ENCODE data around the gene TTC29. TPM values are rescaled to one million over a fixed set of nuclear protein-coding genes. Genes with fewer than 3 reads are reported as not detected.

TTC29 gene
- polyA plus RNA-seq, 2 donors = not detected

DNA sequence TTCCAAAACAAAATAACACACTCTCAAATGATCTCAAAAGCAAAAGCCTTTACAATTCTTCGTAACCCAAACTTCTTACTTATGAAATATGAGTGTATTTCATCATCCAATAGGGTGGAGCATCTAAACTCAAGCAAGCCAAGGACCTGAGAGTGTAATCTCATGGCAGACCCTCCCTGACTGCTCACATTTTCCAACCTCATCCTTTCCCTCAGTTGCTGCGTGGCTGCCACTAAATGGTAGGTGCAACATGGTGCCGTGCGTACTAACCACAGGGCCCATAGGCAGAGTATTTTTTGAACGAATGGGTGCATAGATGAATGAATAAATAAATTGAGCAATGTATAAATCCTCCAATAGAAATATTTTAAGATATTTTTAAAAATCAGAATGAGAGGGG is 45.4 kb downstream of the TTC29 start:
- no peaks in the 10 kb centered on the region for H3K36me3 ChIP-seq (ENCODE audit: control insufficient read depth in 2 of 2, insufficient read depth in 2 of 2, low read length in 1 of 2)
- H3K4me1 ChIP-seq (ENCODE audit: control insufficient read depth in 2 of 2, insufficient read depth in 2 of 2, low read length in 1 of 2) = no peaks in the 10 kb centered on the region
- H3K4me3 ChIP-seq (ENCODE audit: low read depth in 1 of 2, low read length in 2 of 2) = no peak overlapping the region
- H3K27me3 ChIP-seq (ENCODE audit: control insufficient read depth in 1 of 2, insufficient read depth in 2 of 2, low read length in 2 of 2) = no peaks in the 10 kb centered on the region
- H3K9me3 ChIP-seq (ENCODE audit: control insufficient read depth in 2 of 2, insufficient read depth in 1 of 2, low read depth in 1 of 2, low read length in 1 of 2) = no peaks in the 10 kb centered on the region
- 90 to 94% methylated on average over 5 of the region's 5 CpGs for WGBS, 2 donors
- H3K27ac ChIP-seq (ENCODE audit: low read depth in 2 of 2, low read length in 1 of 2) = no peak overlapping the region

DNA sequence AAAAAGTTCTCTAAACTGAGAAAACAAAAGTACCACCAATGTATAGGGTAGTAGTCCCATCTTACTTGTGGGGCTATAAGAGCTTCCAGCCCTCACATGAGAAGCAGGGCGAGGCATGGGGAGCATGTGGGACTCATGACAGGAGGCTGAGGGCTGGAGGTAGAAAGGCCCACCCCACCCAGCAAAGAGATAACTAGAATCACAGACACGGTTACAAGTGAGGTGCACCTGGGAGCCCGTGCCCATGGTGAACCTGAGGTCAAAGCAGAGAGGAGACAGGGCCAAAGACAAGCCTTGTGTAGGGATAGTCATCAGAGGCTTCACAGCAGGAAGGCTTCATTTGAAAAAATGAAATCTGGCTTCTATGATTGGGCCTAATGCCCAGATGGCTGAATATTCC is 55.4 kb downstream of the TTC29 start:
- Histone ChIP-seq H3K4me1 (ENCODE audit: control insufficient read depth in 2 of 2, insufficient read depth in 2 of 2, low read length in 1 of 2) (peaks cover 0 to 2% of the 10 kb centered on the region in 2 donors), H3K4me3 (ENCODE audit: low read depth in 1 of 2, low read length in 2 of 2) (no peak overlapping the region), H3K27ac (ENCODE audit: low read depth in 2 of 2, low read length in 1 of 2) (no peak overlapping the region), H3K9me3 (ENCODE audit: control insufficient read depth in 2 of 2, insufficient read depth in 1 of 2, low read depth in 1 of 2, low read length in 1 of 2) (no peaks in the 10 kb centered on the region), H3K27me3 (ENCODE audit: control insufficient read depth in 1 of 2, insufficient read depth in 2 of 2, low read length in 2 of 2) (no peaks in the 10 kb centered on the region), H3K36me3 (ENCODE audit: control insufficient read depth in 2 of 2, insufficient read depth in 2 of 2, low read length in 1 of 2) (peaks cover 0 to 2% of the 10 kb centered on the region in 2 donors)
- 43 to 84% methylated on average over 3 of the region's 3 CpGs for WGBS, 2 donors

DNA sequence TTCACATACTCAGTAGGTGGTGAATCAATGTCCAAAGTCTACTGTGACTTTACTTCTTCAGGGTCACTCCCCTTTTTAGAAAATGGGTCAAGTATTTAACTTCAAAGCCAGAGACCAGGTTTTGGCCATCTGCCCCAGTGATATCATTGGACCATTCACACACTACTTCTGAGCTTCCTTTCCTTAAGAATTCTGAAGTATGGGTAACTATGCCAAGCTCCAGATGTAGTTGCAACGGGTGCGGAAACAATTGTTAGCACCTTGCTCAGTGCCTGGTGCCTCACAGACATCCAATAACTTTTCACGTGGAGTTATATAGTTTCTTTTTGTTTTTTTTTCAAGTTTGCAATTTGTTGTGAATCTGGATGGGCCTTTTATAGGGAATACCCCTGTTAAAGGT is 62.6 kb downstream of the TTC29 start:
- 79 to 82% methylated on average over 3 of the region's 3 CpGs for WGBS, 2 donors
- H3K4me3 ChIP-seq (ENCODE audit: low read depth in 1 of 2, low read length in 2 of 2) = no peak overlapping the region
- no peaks in the 10 kb centered on the region for H3K36me3 ChIP-seq (ENCODE audit: control insufficient read depth in 2 of 2, insufficient read depth in 2 of 2, low read length in 1 of 2)
- no peaks in the 10 kb centered on the region for H3K9me3 ChIP-seq (ENCODE audit: control insufficient read depth in 2 of 2, insufficient read depth in 1 of 2, low read depth in 1 of 2, low read length in 1 of 2)
- H3K4me1 ChIP-seq (ENCODE audit: control insufficient read depth in 2 of 2, insufficient read depth in 2 of 2, low read length in 1 of 2) = no peaks in the 10 kb centered on the region
- H3K27ac ChIP-seq (ENCODE audit: low read depth in 2 of 2, low read length in 1 of 2) = no peak overlapping the region
- H3K27me3 ChIP-seq (ENCODE audit: control insufficient read depth in 1 of 2, insufficient read depth in 2 of 2, low read length in 2 of 2) = no peaks in the 10 kb centered on the region

DNA sequence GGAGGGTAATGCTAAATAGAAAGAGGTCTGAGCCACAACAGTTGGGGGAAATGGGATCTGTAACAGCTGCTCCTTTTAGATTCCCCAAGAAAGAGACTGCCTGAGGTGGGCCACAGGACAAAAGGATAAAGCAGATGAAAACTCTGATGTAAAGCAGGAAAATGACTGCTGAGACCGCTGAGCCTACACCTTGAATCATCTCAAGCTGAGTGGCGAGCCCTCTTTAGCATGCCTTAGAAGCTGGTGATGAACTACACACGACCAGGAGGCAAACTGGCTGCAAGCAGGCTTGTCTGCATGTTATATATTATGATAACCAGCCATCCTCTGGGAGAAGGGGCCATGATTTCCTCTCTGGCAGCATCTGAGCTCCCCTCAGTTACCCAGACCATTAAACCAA is 88.4 kb downstream of the TTC29 start:
- no peaks in the 10 kb centered on the region for H3K36me3 ChIP-seq (ENCODE audit: control insufficient read depth in 2 of 2, insufficient read depth in 2 of 2, low read length in 1 of 2)
- 58 to 60% methylated on average over 3 of the region's 3 CpGs for WGBS, 2 donors
- H3K4me1 ChIP-seq (ENCODE audit: control insufficient read depth in 2 of 2, insufficient read depth in 2 of 2, low read length in 1 of 2) = no peaks in the 10 kb centered on the region
- no peak overlapping the region for H3K27ac ChIP-seq (ENCODE audit: low read depth in 2 of 2, low read length in 1 of 2)
- H3K4me3 ChIP-seq (ENCODE audit: low read depth in 1 of 2, low read length in 2 of 2) = no peak overlapping the region
- no peaks in the 10 kb centered on the region for H3K9me3 ChIP-seq (ENCODE audit: control insufficient read depth in 2 of 2, insufficient read depth in 1 of 2, low read depth in 1 of 2, low read length in 1 of 2)
- no peaks in the 10 kb centered on the region for H3K27me3 ChIP-seq (ENCODE audit: control insufficient read depth in 1 of 2, insufficient read depth in 2 of 2, low read length in 2 of 2)

DNA sequence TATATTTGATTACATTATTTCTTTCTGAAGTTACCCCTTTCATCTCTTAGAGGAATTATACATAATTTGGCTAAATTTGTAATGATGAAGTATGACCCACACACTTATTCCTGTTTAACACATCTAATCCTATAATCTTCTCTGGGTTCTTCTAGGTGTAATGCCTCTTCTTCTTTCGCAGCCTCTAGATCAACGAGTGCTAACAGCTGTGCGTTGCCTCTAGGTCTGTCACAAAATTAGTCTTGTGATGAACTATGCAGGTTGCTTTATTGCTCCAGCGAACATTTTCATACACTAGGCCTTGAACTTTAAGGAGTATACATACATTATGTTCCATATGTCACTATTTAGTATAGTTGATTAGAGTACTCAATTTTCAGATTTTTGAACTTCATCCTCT is 89.9 kb downstream of the TTC29 start:
- H3K27ac ChIP-seq (ENCODE audit: low read depth in 2 of 2, low read length in 1 of 2) = no peak overlapping the region
- no peaks in the 10 kb centered on the region for H3K9me3 ChIP-seq (ENCODE audit: control insufficient read depth in 2 of 2, insufficient read depth in 1 of 2, low read depth in 1 of 2, low read length in 1 of 2)
- whole genome bisulfite sequencing, 2 donors = 82 to 85% methylated on average over 4 of the region's 4 CpGs
- H3K4me3 ChIP-seq (ENCODE audit: low read depth in 1 of 2, low read length in 2 of 2) = no peak overlapping the region
- H3K4me1 ChIP-seq (ENCODE audit: control insufficient read depth in 2 of 2, insufficient read depth in 2 of 2, low read length in 1 of 2) = no peaks in the 10 kb centered on the region
- no peaks in the 10 kb centered on the region for H3K27me3 ChIP-seq (ENCODE audit: control insufficient read depth in 1 of 2, insufficient read depth in 2 of 2, low read length in 2 of 2)
- no peaks in the 10 kb centered on the region for H3K36me3 ChIP-seq (ENCODE audit: control insufficient read depth in 2 of 2, insufficient read depth in 2 of 2, low read length in 1 of 2)

- WGBS, 2 donors = 48 to 49% methylated on average over 2 of the region's 2 CpGs
- no peaks in the 10 kb centered on the region for H3K36me3 ChIP-seq (ENCODE audit: control insufficient read depth in 2 of 2, insufficient read depth in 2 of 2, low read length in 1 of 2)
Observed at GRCh38 chr4:146852360-146852759, 93.3 kb downstream of the TTC29 start.

DNA sequence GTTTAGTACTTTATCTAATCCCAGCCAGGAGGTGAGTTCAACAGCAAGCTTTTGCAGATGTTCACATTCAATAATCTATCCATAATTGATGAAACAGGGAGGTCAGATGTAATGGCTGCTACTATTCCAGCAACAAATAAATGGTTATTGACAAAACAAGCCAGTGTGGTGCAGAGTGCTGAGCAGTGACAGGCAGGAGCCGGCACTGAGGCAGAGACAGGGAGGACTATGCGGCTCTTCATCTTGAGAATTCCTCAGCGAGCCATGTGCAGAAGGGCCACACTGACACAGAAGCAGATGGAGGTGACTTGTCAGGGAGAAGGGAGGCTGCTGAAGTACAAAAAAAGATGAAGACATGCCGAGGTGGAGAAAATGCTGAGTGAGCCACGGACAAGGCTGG is 98.3 kb downstream of the TTC29 start:
- Histone ChIP-seq H3K36me3 (ENCODE audit: control insufficient read depth in 2 of 2, insufficient read depth in 2 of 2, low read length in 1 of 2) (no peaks in the 10 kb centered on the region), H3K4me1 (ENCODE audit: control insufficient read depth in 2 of 2, insufficient read depth in 2 of 2, low read length in 1 of 2) (no peaks in the 10 kb centered on the region), H3K27me3 (ENCODE audit: control insufficient read depth in 1 of 2, insufficient read depth in 2 of 2, low read length in 2 of 2) (no peaks in the 10 kb centered on the region), H3K27ac (ENCODE audit: low read depth in 2 of 2, low read length in 1 of 2) (no peak overlapping the region), H3K4me3 (ENCODE audit: low read depth in 1 of 2, low read length in 2 of 2) (no peak overlapping the region), H3K9me3 (ENCODE audit: control insufficient read depth in 2 of 2, insufficient read depth in 1 of 2, low read depth in 1 of 2, low read length in 1 of 2) (no peaks in the 10 kb centered on the region)
- WGBS, 2 donors = 82% methylated on average over 5 of the region's 5 CpGs

More at GRCh38 chr4:146852360-146852759, 93.3 kb downstream of the TTC29 start:
- Histone ChIP-seq H3K27ac (ENCODE audit: low read depth in 2 of 2, low read length in 1 of 2) (no peak overlapping the region), H3K4me1 (ENCODE audit: control insufficient read depth in 2 of 2, insufficient read depth in 2 of 2, low read length in 1 of 2) (no peaks in the 10 kb centered on the region), H3K4me3 (ENCODE audit: low read depth in 1 of 2, low read length in 2 of 2) (no peak overlapping the region), H3K27me3 (ENCODE audit: control insufficient read depth in 1 of 2, insufficient read depth in 2 of 2, low read length in 2 of 2) (no peaks in the 10 kb centered on the region), H3K9me3 (ENCODE audit: control insufficient read depth in 2 of 2, insufficient read depth in 1 of 2, low read depth in 1 of 2, low read length in 1 of 2) (no peaks in the 10 kb centered on the region)

- Histone ChIP-seq H3K9me3 (ENCODE audit: control insufficient read depth in 2 of 2, insufficient read depth in 1 of 2, low read depth in 1 of 2, low read length in 1 of 2) (no peaks in the 10 kb centered on the region), H3K27ac (ENCODE audit: low read depth in 2 of 2, low read length in 1 of 2) (no peak overlapping the region), H3K4me3 (ENCODE audit: low read depth in 1 of 2, low read length in 2 of 2) (no peak overlapping the region), H3K27me3 (ENCODE audit: control insufficient read depth in 1 of 2, insufficient read depth in 2 of 2, low read length in 2 of 2) (no peaks in the 10 kb centered on the region), H3K36me3 (ENCODE audit: control insufficient read depth in 2 of 2, insufficient read depth in 2 of 2, low read length in 1 of 2) (no peaks in the 10 kb centered on the region), H3K4me1 (ENCODE audit: control insufficient read depth in 2 of 2, insufficient read depth in 2 of 2, low read length in 1 of 2) (no peaks in the 10 kb centered on the region)
- 74 to 80% methylated on average over 6 of the region's 6 CpGs for WGBS, 2 donors
Observed at GRCh38 chr4:146846882-146847281, 98.8 kb downstream of the TTC29 start.

GRCh38 chr4:146844761-146845160 is 100.9 kb downstream of the TTC29 start:
- no peaks in the 10 kb centered on the region for H3K36me3 ChIP-seq (ENCODE audit: control insufficient read depth in 2 of 2, insufficient read depth in 2 of 2, low read length in 1 of 2)
- no peaks in the 10 kb centered on the region for H3K9me3 ChIP-seq (ENCODE audit: control insufficient read depth in 2 of 2, insufficient read depth in 1 of 2, low read depth in 1 of 2, low read length in 1 of 2)
- no peak overlapping the region for H3K4me3 ChIP-seq (ENCODE audit: low read depth in 1 of 2, low read length in 2 of 2)
- H3K27ac ChIP-seq (ENCODE audit: low read depth in 2 of 2, low read length in 1 of 2) = no peak overlapping the region
- no peaks in the 10 kb centered on the region for H3K4me1 ChIP-seq (ENCODE audit: control insufficient read depth in 2 of 2, insufficient read depth in 2 of 2, low read length in 1 of 2)
- WGBS, 2 donors = 42 to 43% methylated on average over 4 of the region's 4 CpGs
- H3K27me3 ChIP-seq (ENCODE audit: control insufficient read depth in 1 of 2, insufficient read depth in 2 of 2, low read length in 2 of 2) = no peaks in the 10 kb centered on the region

DNA sequence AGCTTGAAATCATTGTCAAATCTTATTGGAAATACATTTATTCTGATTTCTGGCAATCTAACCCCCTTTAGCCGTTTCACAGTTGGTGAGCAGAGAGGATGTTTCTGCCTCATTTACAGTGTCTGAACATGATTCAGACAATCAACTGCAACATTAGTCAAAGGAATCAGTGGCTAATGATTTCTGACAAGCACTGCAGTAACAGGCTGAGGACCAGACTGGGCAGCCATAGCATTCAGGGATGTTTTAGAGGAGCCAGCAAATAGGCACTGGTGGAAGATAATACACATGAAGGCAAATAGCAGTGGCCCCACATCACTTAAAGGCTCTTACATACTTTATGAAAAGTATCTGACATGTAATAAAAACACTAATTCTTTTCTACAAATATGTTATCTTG is 102.8 kb downstream of the TTC29 start:
- Histone ChIP-seq H3K27ac (ENCODE audit: low read depth in 2 of 2, low read length in 1 of 2) (no peak overlapping the region), H3K9me3 (ENCODE audit: control insufficient read depth in 2 of 2, insufficient read depth in 1 of 2, low read depth in 1 of 2, low read length in 1 of 2) (no peaks in the 10 kb centered on the region), H3K36me3 (ENCODE audit: control insufficient read depth in 2 of 2, insufficient read depth in 2 of 2, low read length in 1 of 2) (no peaks in the 10 kb centered on the region), H3K4me1 (ENCODE audit: control insufficient read depth in 2 of 2, insufficient read depth in 2 of 2, low read length in 1 of 2) (no peaks in the 10 kb centered on the region), H3K4me3 (ENCODE audit: low read depth in 1 of 2, low read length in 2 of 2) (no peak overlapping the region), H3K27me3 (ENCODE audit: control insufficient read depth in 1 of 2, insufficient read depth in 2 of 2, low read length in 2 of 2) (no peaks in the 10 kb centered on the region)
- 63 to 75% methylated on average over 1 of the region's 1 CpG for WGBS, 2 donors

All from esophagus (tissue), 2 donors.